Choroid plexus epithelial cell (primary cell): ENCODE measurements around the gene SYMPK.

Experiments
- DNase-seq: peaks from one replicate; pipeline ENCODE4 v3.0.0-alpha.2; 2010; ENCODE audit warnings: low read depth
- H3K4me3 ChIP-seq: 2 replicates; pipeline ENCODE4 v1.5.1; 2011; ENCODE audit warnings: low read depth, mild to moderate bottlenecking, control low read depth, low read length, moderate library complexity
- CTCF ChIP-seq: conservative IDR thresholded peaks from 2 replicates; pipeline ENCODE4 v1.5.1; 2011; ENCODE audit warnings: low read depth, mild to moderate bottlenecking, control low read depth, inconsistent platforms, low read length, moderate library complexity

The SYMPK gene

GRCh38 chr19:45772130-45772840 is 90.7 kb downstream of the SYMPK start:
- no peak overlapping the region for H3K4me3 ChIP-seq
- DNase-seq, result no peak
- no peak for TF ChIP-seq CTCF

- no peak for TF ChIP-seq CTCF
- no peak for DNase-seq
- no peak overlapping the region for H3K4me3 ChIP-seq
Measured at GRCh38 chr19:45771311-45771933, 91.5 kb downstream of the SYMPK start.

GRCh38 chr19:45770192-45771101 is 92.5 kb downstream of the SYMPK start:
- H3K4me3 ChIP-seq, result peak overlapping the region; percentile 71
- peak; percentile 99 for DNase-seq
- TF ChIP-seq CTCF, result peak; percentile 69

GRCh38 chr19:45769821-45770191 is 93.1 kb downstream of the SYMPK start:
- no peak for TF ChIP-seq CTCF
- peak; percentile 69 for DNase-seq
- peak overlapping the region; percentile 71 for H3K4me3 ChIP-seq

- TF ChIP-seq CTCF, result no peak
- peak within 1 kb of the TSS; percentile 84 for H3K4me3 ChIP-seq
- DNase-seq, result peak; percentile 99
Measured at GRCh38 chr19:45768984-45769782, 93.8 kb downstream of the SYMPK start, which contains the start of gene SIX5. SIX5 (minus strand) TSS chr19:45769252; CDS start chr19:45768844, 408 bp downstream.

GRCh38 chr19:45768655-45768983 is 94.3 kb downstream of the SYMPK start:
- DNase-seq, result peak; percentile 52
- peak overlapping the region; percentile 84 for H3K4me3 ChIP-seq
- TF ChIP-seq CTCF, result no peak
